CD8-positive, alpha-beta memory T cell (primary cell): ENCODE measurements around the gene FBP1. TPM values are rescaled to one million over a fixed set of nuclear protein-coding genes. Genes with fewer than 3 reads are reported as not detected.

Experiments
- CTCF ChIA-PET: fragments of 350-600 bp; sonication (Branson Sonifier 250); formaldehyde crosslinking; loops from one replicate; lab custom pipeline; 2021; ENCODE audit warnings: antibody characterized with exemption; lab: Charles Lee
- POLR2A ChIA-PET: fragments of 350-600 bp; sonication (Branson Sonifier 250); formaldehyde crosslinking; loops from one replicate; lab custom pipeline; 2021; ENCODE audit warnings: antibody characterized with exemption; lab: Charles Lee
- DNase-seq, 5 donors: peaks; one replicate each; pipeline versions ENCODE4 v3.0.0 to v3.0.0-alpha.2; 2020 to 2022; ENCODE audit warnings: mixed read lengths in 1 of 5
- H3K27ac ChIP-seq: one replicate; pipeline ENCODE4 v1.7.0; 2013; ENCODE audit warnings: low read depth, mild to moderate bottlenecking, low read length, moderate library complexity
- H3K27me3 ChIP-seq: 2 replicates; pipeline ENCODE4 v1.7.0; 2013; ENCODE audit warnings: low read length, mild to moderate bottlenecking; ENCODE audit not compliant: insufficient read depth, poor library complexity, severe bottlenecking
- H3K36me3 ChIP-seq: 2 replicates; pipeline ENCODE4 v1.7.0; 2013; ENCODE audit warnings: mild to moderate bottlenecking, low read length, moderate library complexity; ENCODE audit not compliant: insufficient read depth
- H3K4me1 ChIP-seq: 2 replicates; pipeline ENCODE4 v1.7.0; 2013; ENCODE audit warnings: mild to moderate bottlenecking, low read length, moderate library complexity; ENCODE audit not compliant: insufficient read depth
- H3K4me3 ChIP-seq: 2 replicates; pipeline ENCODE4 v1.7.0; 2013; ENCODE audit warnings: mild to moderate bottlenecking, low read length
- H3K9me3 ChIP-seq: 2 replicates; pipeline ENCODE4 v1.7.0; 2013; ENCODE audit warnings: mild to moderate bottlenecking, low read length
- H3K27ac Mint-ChIP-seq, 8 donors: one replicate each; pipeline ENCODE4 v1.8.0; 2020 to 2021; ENCODE audit warnings: mixed read lengths in 8 of 8, mild to moderate bottlenecking in 6 of 8, inconsistent platforms in 3 of 8, moderate library complexity in 3 of 8
- H3K27me3 Mint-ChIP-seq, 2 donors: one replicate each; pipeline ENCODE4 v1.8.0; 2020 to 2021; ENCODE audit warnings: mixed read lengths in 2 of 2, mild to moderate bottlenecking in 1 of 2, moderate library complexity in 1 of 2
- H3K36me3 Mint-ChIP-seq, 3 donors: one replicate each; pipeline ENCODE4 v1.8.0; 2020 to 2021; ENCODE audit warnings: mixed read lengths in 3 of 3, inconsistent platforms in 1 of 3, mild to moderate bottlenecking in 1 of 3
- H3K4me1 Mint-ChIP-seq, 3 donors: one replicate each; pipeline ENCODE4 v1.8.0; 2020 to 2021; ENCODE audit warnings: mixed read lengths in 3 of 3, inconsistent platforms in 1 of 3, mild to moderate bottlenecking in 1 of 3
- H3K4me3 Mint-ChIP-seq, 7 donors: one replicate each; pipeline ENCODE4 v1.8.0; 2020 to 2021; ENCODE audit warnings: mixed read lengths in 7 of 7, mild to moderate bottlenecking in 6 of 7, moderate library complexity in 4 of 7, inconsistent platforms in 2 of 7
- H3K9me3 Mint-ChIP-seq, 5 donors: one replicate each; pipeline ENCODE4 v1.8.0; 2020 to 2022; ENCODE audit warnings: mixed read lengths in 5 of 5, mild to moderate bottlenecking in 3 of 5, moderate library complexity in 2 of 5, inconsistent platforms in 1 of 5
- polyA plus RNA-seq: library from polyadenylated mRNA; unstranded; fragments of 300-500 nt; fragmentation: Illumina TruSeq; gene quantifications from one replicate; pipeline ENCODE4 v1.2.3, GENCODE V29; 2021
- total RNA-seq, 2 experiments: library from RNA; stranded (reverse); gene quantifications; one replicate each; pipeline ENCODE4 v1.2.3, GENCODE V29; 2021

FBP1 gene
- total and polyA plus RNA-seq, 3 experiments from 2014 or later, result 0.53 to 13.3 (median 0.55) TPM

DNA sequence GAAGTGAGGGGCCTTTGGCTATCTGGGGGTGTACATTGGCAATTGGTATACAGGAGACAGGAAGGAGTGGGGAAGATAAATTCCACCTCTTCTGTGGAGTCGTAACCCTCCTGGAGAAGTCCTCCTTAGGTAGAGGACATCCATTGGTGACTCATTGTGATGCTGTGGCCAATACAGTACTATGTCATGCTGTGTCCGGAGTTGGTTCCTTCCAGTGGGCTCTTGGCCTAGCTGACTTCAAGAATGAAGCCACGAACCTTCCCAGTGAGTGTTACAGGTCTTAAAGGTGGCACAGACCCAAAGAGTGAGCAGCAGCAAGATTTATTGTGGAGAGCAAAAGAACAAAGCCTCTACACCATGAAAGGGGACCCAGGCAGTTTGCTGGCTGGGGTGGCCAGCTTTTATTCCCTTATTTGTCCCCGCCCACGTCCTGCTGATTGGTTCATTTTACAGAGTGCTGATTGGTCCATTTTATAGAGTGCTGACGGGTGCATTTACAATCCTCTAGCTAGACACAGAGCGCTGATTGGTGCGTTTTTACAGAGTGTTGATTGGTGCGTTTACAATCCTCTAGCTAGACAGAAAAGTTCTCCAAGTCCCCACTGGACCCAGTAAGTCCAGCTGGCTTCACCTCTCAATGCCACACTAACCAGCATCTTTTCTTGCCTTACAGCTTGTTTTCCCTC, 37.3 kb upstream of the FBP1 start:
- no peaks in the 10 kb centered on the region for H3K9me3 ChIP-seq
- no peaks in the 10 kb centered on the region for H3K36me3 ChIP-seq
- POLR2A ChIA-PET, result no interaction called here
- H3K27ac ChIP-seq, result no peak overlapping the region
- H3K4me3 ChIP-seq, result no peak overlapping the region
- H3K4me3 Mint-ChIP-seq, result no peak overlapping the region
- CTCF ChIA-PET, result interaction anchor here (1.4 to 1.5 kb wide), 2 partner anchors 9 to 451 kb away, joined by 4 read pairs; no protein-coding TSS in a partner anchor
- no peaks in the 10 kb centered on the region for H3K27me3 ChIP-seq
- no peak overlapping the region for H3K27ac Mint-ChIP-seq
- H3K4me1 Mint-ChIP-seq, result no peaks in the 10 kb centered on the region
- no peak for DNase-seq
- no peaks in the 10 kb centered on the region for H3K9me3 Mint-ChIP-seq
- peaks cover 8 to 18% of the 10 kb centered on the region in 2 donors for H3K27me3 Mint-ChIP-seq
- no peaks in the 10 kb centered on the region for H3K36me3 Mint-ChIP-seq
- H3K4me1 ChIP-seq, result no peaks in the 10 kb centered on the region

DNA sequence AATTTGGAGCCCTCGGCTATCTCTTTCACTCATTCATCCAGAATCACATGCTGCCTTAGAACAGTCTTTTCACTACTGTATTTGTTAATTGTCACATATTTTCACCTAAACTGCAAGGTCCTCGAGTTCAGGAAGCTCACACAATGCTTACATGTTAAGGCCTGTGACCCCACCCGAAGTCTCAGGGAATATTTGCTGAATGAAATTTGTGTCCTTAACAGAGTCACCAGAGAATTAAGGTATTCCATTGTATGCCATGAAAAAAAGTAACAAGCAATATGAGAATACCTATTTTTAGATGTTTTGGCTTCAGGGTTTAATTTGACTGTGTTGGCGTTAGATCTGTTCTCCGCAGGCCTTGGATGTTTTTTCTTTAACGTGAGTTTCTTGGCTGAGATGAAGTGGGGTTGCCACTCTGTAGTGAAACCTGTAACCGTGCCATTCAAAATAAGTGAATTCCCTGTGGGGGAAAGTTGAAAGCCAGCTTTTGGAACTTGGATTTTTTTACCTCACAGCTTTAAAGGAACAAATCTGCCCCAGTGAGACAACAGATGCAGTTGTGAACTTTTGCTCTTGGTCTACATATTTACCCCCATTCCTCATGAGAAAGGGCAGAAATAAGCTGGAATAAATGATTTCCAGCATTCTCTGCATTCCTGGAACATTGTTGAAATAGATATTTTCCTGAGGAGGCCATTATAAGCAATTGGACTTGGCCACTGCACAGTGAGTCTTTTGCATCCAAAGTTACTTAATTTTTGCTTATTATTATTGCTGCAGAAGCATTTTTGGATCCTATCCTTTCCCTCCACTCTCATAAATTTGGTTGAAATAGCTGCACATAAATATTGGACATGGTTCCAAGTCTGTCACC, 35.9 kb upstream of the FBP1 start:
- Histone ChIP-seq H3K4me1 (no peaks in the 10 kb centered on the region), H3K36me3 (no peaks in the 10 kb centered on the region), H3K9me3 (no peaks in the 10 kb centered on the region), H3K4me3 (no peak overlapping the region), H3K27me3 (no peaks in the 10 kb centered on the region), H3K27ac (no peak overlapping the region)
- Mint-ChIP-seq H3K36me3 (no peaks in the 10 kb centered on the region), H3K4me1 (no peaks in the 10 kb centered on the region), H3K4me3 (no peak overlapping the region), H3K9me3 (no peaks in the 10 kb centered on the region), H3K27ac (no peak overlapping the region), H3K27me3 (peaks cover 5 to 18% of the 10 kb centered on the region in 2 donors)
- ChIA-PET POLR2A (no interaction called here), CTCF (interaction anchor here (1.4 kb wide), 1 partner anchor 453 kb away, joined by 4 read pairs; no protein-coding TSS in a partner anchor)
- no peak for DNase-seq

GRCh38 chr9:94672811-94673487, 33.6 kb upstream of the FBP1 start:
- peaks cover 1 to 7% of the 10 kb centered on the region in 2 donors for H3K27me3 Mint-ChIP-seq
- peak overlapping the region in 1 of 7 donors; percentile 2 for H3K4me3 Mint-ChIP-seq
- CTCF ChIA-PET, result interaction anchor here (1.3 kb wide), 1 partner anchor 8 kb away, joined by 4 read pairs; no protein-coding TSS in a partner anchor

GRCh38 chr9:94668928-94669729, 29.8 kb upstream of the FBP1 start:
- Mint-ChIP-seq H3K27me3 (peaks cover 3 to 21% of the 10 kb centered on the region in 2 donors), H3K27ac (peak overlapping the region; percentile 11 to 90 (median 63)), H3K4me1 (peaks cover 5 to 15% (median 6%) of the 10 kb centered on the region in 3 donors), H3K36me3 (peaks cover 0 to 4% (median 0%) of the 10 kb centered on the region in 3 donors), H3K9me3 (no peaks in the 10 kb centered on the region), H3K4me3 (peak overlapping the region; percentile 86 to 98 (median 93))
- peak overlapping the region; percentile 82 for H3K4me3 ChIP-seq
- POLR2A ChIA-PET, result interaction anchor here (0.6 to 0.7 kb wide), 6 partner anchors 16 to 1781 kb away, joined by 3 to 9 read pairs (median 3); partner anchors contain the start of gene HABP4
- H3K27me3 ChIP-seq, result no peaks in the 10 kb centered on the region
- H3K27ac ChIP-seq, result peak overlapping the region; percentile 35
- H3K9me3 ChIP-seq, result no peaks in the 10 kb centered on the region
- H3K36me3 ChIP-seq, result no peaks in the 10 kb centered on the region
- no peaks in the 10 kb centered on the region for H3K4me1 ChIP-seq
- CTCF ChIA-PET, result interaction anchor here (0.7 to 2.4 kb wide), 17 partner anchors 9 to 468 kb away, joined by 3 to 21 read pairs (median 5); partner anchors contain the start of gene AOPEP
- peak; percentile 13 to 51 (median 33) for DNase-seq

More at GRCh38 chr9:94672811-94673487, 33.6 kb upstream of the FBP1 start:
- Mint-ChIP-seq H3K36me3 (peaks cover 0 to 4% (median 0%) of the 10 kb centered on the region in 3 donors), H3K4me1 (peaks cover 5 to 15% (median 6%) of the 10 kb centered on the region in 3 donors), H3K27ac (no peak overlapping the region), H3K9me3 (no peaks in the 10 kb centered on the region)
- Histone ChIP-seq H3K27me3 (no peaks in the 10 kb centered on the region), H3K4me1 (no peaks in the 10 kb centered on the region), H3K4me3 (no peak overlapping the region), H3K27ac (no peak overlapping the region), H3K9me3 (no peaks in the 10 kb centered on the region), H3K36me3 (no peaks in the 10 kb centered on the region)
- no peak for DNase-seq
- POLR2A ChIA-PET, result no interaction called here

DNA sequence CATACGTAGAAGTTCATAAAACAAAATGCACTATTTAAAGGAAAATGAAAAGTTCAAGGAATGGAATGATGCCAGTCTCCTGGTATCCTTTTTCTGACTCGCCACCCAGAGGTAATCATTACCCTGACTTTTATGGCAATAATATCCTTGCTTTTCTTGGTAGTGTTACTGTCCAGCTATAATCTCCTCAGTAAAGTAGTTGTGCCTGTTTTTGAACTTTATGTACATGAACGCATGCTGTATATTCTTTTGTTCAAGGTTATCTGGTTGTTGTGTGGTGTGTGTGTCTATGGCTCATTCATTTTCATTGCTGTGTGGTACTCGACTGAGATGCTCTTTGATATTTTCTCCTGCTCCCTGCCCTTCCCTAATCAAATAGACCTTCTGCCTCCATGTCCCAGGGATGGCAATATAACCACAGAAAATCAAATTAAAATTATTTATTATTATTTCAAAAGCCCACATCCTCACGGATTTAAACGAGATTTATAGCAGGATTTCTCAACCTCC, 29.2 kb upstream of the FBP1 start:
- peak overlapping the region in 1 of 8 donors; percentile 78 for H3K27ac Mint-ChIP-seq
- DNase-seq, result no peak
- no peaks in the 10 kb centered on the region for H3K9me3 Mint-ChIP-seq
- peaks cover 3 to 27% of the 10 kb centered on the region in 2 donors for H3K27me3 Mint-ChIP-seq
- H3K27ac ChIP-seq, result no peak overlapping the region
- no peak overlapping the region for H3K4me3 ChIP-seq
- no peaks in the 10 kb centered on the region for H3K36me3 ChIP-seq
- no peaks in the 10 kb centered on the region for H3K4me1 ChIP-seq
- peak overlapping the region in 6 of 7 donors; percentile 87 to 98 (median 94) for H3K4me3 Mint-ChIP-seq
- H3K9me3 ChIP-seq, result no peaks in the 10 kb centered on the region
- peaks cover 5 to 15% (median 6%) of the 10 kb centered on the region in 3 donors for H3K4me1 Mint-ChIP-seq
- POLR2A ChIA-PET, result no interaction called here
- peaks cover 0 to 4% (median 0%) of the 10 kb centered on the region in 3 donors for H3K36me3 Mint-ChIP-seq
- CTCF ChIA-PET, result interaction anchor here (1.0 to 2.4 kb wide), 14 partner anchors 9 to 468 kb away, joined by 3 to 21 read pairs (median 6); partner anchors contain the start of gene AOPEP
- H3K27me3 ChIP-seq, result no peaks in the 10 kb centered on the region

GRCh38 chr9:94666364-94667099, 27.2 kb upstream of the FBP1 start:
- Histone ChIP-seq H3K4me3 (no peak overlapping the region), H3K27me3 (no peaks in the 10 kb centered on the region), H3K4me1 (no peaks in the 10 kb centered on the region), H3K36me3 (no peaks in the 10 kb centered on the region), H3K27ac (no peak overlapping the region), H3K9me3 (no peaks in the 10 kb centered on the region)
- ChIA-PET CTCF (interaction anchor here (0.7 to 1.6 kb wide), 4 partner anchors 10 to 1332 kb away, joined by 3 to 7 read pairs (median 4); no protein-coding TSS in a partner anchor), POLR2A (no interaction called here)
- Mint-ChIP-seq H3K36me3 (peaks cover 0 to 4% (median 0%) of the 10 kb centered on the region in 3 donors), H3K4me3 (no peak overlapping the region), H3K4me1 (peaks cover 5 to 15% (median 6%) of the 10 kb centered on the region in 3 donors), H3K27ac (no peak overlapping the region), H3K27me3 (peaks cover 9 to 39% of the 10 kb centered on the region in 2 donors), H3K9me3 (no peaks in the 10 kb centered on the region)
- no peak for DNase-seq
